VCaP (cell line): ENCODE results near the gene DHRSX.

Experiments used
- H3K27ac ChIP-seq: fragments of 450-650 bp; 2 replicates; pipeline ENCODE4 v1.5.1; 2017
- CTCF ChIP-seq: fragments of 450-650 bp; conservative IDR thresholded peaks from 2 replicates; pipeline ENCODE4 v1.5.1; 2017; ENCODE audit warnings: mild to moderate bottlenecking, moderate library complexity

Gene DHRSX

GRCh38 chrX:2516623-2517022 is 15.8 kb upstream of the DHRSX start:
- no peak overlapping the region for H3K27ac ChIP-seq
- TF ChIP-seq CTCF, result no peak

GRCh38 chrX:2514131-2514530 is 13.4 kb upstream of the DHRSX start:
- no peak overlapping the region for H3K27ac ChIP-seq
- no peak for TF ChIP-seq CTCF

- no peak overlapping the region for H3K27ac ChIP-seq
- no peak for TF ChIP-seq CTCF
These were observed 12.4 kb upstream of the DHRSX start for GRCh38 chrX:2513121-2513664.

- H3K27ac ChIP-seq, result no peak overlapping the region
- TF ChIP-seq CTCF, result no peak
These were observed 11.7 kb upstream of the DHRSX start for GRCh38 chrX:2512501-2512900.

GRCh38 chrX:2511326-2511725 is 10.6 kb upstream of the DHRSX start:
- H3K27ac ChIP-seq, result no peak overlapping the region
- TF ChIP-seq CTCF, result no peak

GRCh38 chrX:2508648-2509335 is 8.0 kb upstream of the DHRSX start:
- H3K27ac ChIP-seq, result no peak overlapping the region
- no peak for TF ChIP-seq CTCF

GRCh38 chrX:2507904-2508627 is 7.3 kb upstream of the DHRSX start:
- no peak overlapping the region for H3K27ac ChIP-seq
- TF ChIP-seq CTCF, result no peak
